Choroid plexus epithelial cell (primary cell): ENCODE results near the gene TBC1D21.
A peak's percentile ranks its signal among the peaks of the same experiment; 100 is the strongest.

ENCODE experiments used
- DNase-seq: peaks from one replicate; pipeline ENCODE4 v3.0.0-alpha.2; 2010; ENCODE audit warnings: low read depth
- H3K4me3 ChIP-seq: 2 replicates; pipeline ENCODE4 v1.5.1; 2011; ENCODE audit warnings: low read depth, mild to moderate bottlenecking, control low read depth, low read length, moderate library complexity
- CTCF ChIP-seq: conservative IDR thresholded peaks from 2 replicates; pipeline ENCODE4 v1.5.1; 2011; ENCODE audit warnings: low read depth, mild to moderate bottlenecking, control low read depth, inconsistent platforms, low read length, moderate library complexity

The TBC1D21 gene

GRCh38 chr15:73902121-73903020 lies 29.0 kb downstream of the TBC1D21 start:
- H3K4me3 ChIP-seq, result no peak overlapping the region
- no peak for TF ChIP-seq CTCF
- DNase-seq, result no peak

- TF ChIP-seq CTCF, result no peak
- no peak for DNase-seq
- no peak overlapping the region for H3K4me3 ChIP-seq
These were observed 30.9 kb downstream of the TBC1D21 start for GRCh38 chr15:73904026-73904815.

- no peak overlapping the region for H3K4me3 ChIP-seq
- no peak for DNase-seq
- TF ChIP-seq CTCF, result no peak
These were observed 32.0 kb downstream of the TBC1D21 start for GRCh38 chr15:73905225-73905827.

- no peak for TF ChIP-seq CTCF
- no peak overlapping the region for H3K4me3 ChIP-seq
- peak; percentile 67 for DNase-seq
These were observed 33.1 kb downstream of the TBC1D21 start for GRCh38 chr15:73906346-73907034.

GRCh38 chr15:73907035-73907408 lies 33.7 kb downstream of the TBC1D21 start:
- no peak for TF ChIP-seq CTCF

GRCh38 chr15:73908030-73908821 lies 34.9 kb downstream of the TBC1D21 start:
- peak; percentile 93 for TF ChIP-seq CTCF
- DNase-seq, result peak; percentile 86
- no peak overlapping the region for H3K4me3 ChIP-seq

More at GRCh38 chr15:73907035-73907408, 33.7 kb downstream of the TBC1D21 start:
- H3K4me3 ChIP-seq, result no peak overlapping the region
- DNase-seq, result no peak
